SK-N-MC (cell line): ENCODE measurements around the gene RAB30.

Source experiments
- EZH2 ChIP-seq: fragments of 200-600 bp; sonication (generic); IDR thresholded peaks from one replicate; pipeline ENCODE4 v1.6.1; 2017; ENCODE audit warnings: antibody characterized with exemption
- FOXP2 ChIP-seq: optimal IDR thresholded peaks from 2 replicates; pipeline ENCODE3; 2011; ENCODE audit warnings: mild to moderate bottlenecking, moderate library complexity; ENCODE audit not compliant: insufficient read depth; ENCODE audit errors: extremely low read length, control extremely low read depth
- POLR2AphosphoS5 ChIP-seq: IDR thresholded peaks from 2 replicates; pipeline ENCODE4 v1.6.1; 2012; ENCODE audit warnings: mild to moderate bottlenecking, low read depth, low read length, borderline replicate concordance

- no peak for TF ChIP-seq EZH2
- no peak for TF ChIP-seq FOXP2
- TF ChIP-seq POLR2AphosphoS5 = no peak
Measured at GRCh38 chr11:83115026-83115425, 43.3 kb upstream of the RAB30 start.
